ENCODE results near the gene METTL2A.

DNA sequence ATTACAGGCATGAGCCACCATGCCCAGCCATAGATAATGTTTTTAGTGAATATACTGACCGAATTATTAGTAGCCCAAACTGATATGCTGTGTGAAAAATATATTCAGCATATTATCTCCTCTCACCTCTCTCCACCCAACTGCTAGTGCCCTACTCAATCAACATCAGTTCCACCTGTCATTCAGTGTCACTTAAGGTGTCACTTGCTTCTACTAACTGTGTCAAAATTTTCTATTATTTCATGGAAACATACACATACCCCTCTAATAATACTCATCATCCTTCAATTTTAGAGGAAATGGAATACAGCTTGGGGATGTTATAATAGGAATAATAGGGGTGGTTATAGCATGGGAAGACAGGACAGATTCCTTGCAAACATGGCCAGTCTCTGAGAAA, 30.8 kb upstream of the METTL2A start:
- TF ChIP-seq, protein P1, sequence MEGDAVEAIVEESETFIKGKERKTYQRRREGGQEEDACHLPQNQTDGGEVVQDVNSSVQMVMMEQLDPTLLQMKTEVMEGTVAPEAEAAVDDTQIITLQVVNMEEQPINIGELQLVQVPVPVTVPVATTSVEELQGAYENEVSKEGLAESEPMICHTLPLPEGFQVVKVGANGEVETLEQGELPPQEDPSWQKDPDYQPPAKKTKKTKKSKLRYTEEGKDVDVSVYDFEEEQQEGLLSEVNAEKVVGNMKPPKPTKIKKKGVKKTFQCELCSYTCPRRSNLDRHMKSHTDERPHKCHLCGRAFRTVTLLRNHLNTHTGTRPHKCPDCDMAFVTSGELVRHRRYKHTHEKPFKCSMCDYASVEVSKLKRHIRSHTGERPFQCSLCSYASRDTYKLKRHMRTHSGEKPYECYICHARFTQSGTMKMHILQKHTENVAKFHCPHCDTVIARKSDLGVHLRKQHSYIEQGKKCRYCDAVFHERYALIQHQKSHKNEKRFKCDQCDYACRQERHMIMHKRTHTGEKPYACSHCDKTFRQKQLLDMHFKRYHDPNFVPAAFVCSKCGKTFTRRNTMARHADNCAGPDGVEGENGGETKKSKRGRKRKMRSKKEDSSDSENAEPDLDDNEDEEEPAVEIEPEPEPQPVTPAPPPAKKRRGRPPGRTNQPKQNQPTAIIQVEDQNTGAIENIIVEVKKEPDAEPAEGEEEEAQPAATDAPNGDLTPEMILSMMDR (IDR thresholded peaks at IDR 0.05), result no peak
- TF ChIP-seq POLR2A (IDR thresholded peaks at IDR 0.05) (no peak), EP300 (IDR thresholded peaks at IDR 0.05) (no peak)
